Coronary artery (tissue), 2 donors: ENCODE data around the gene KIF5C.

ENCODE experiments used
- DNase-seq: peaks from one replicate; pipeline ENCODE4 v3.0.0-alpha.2; 2017; ENCODE audit warnings: low spot score
- H3K27ac ChIP-seq, 2 donors: fragments of 200-600 bp; sonication (generic); one replicate each; pipeline ENCODE4 v1.5.1; 2016 to 2019
- H3K4me3 ChIP-seq: fragments of 200-600 bp; sonication (generic); 2 replicates; pipeline ENCODE4 v1.5.1; 2016; ENCODE audit warnings: mild to moderate bottlenecking, moderate library complexity
- CTCF ChIP-seq: fragments of 200-600 bp; sonication (generic); IDR thresholded peaks from one replicate; pipeline ENCODE4 v1.5.1; 2019; ENCODE audit warnings: antibody characterized with exemption

KIF5C gene

GRCh38 chr2:148885988-148886387, 11.0 kb downstream of the KIF5C start:
- H3K4me3 ChIP-seq = no peak overlapping the region
- TF ChIP-seq CTCF = no peak
- H3K27ac ChIP-seq = no peak overlapping the region
- DNase-seq = no peak

- no peak overlapping the region for H3K27ac ChIP-seq
- TF ChIP-seq CTCF = no peak
- DNase-seq = no peak
- H3K4me3 ChIP-seq = peak overlapping the region; percentile 72
Observed at GRCh38 chr2:148887350-148888002, 12.4 kb downstream of the KIF5C start.

- peak overlapping the region; percentile 72 for H3K4me3 ChIP-seq
- no peak for DNase-seq
- no peak for TF ChIP-seq CTCF
- no peak overlapping the region for H3K27ac ChIP-seq
Observed at GRCh38 chr2:148888003-148888501, 13.0 kb downstream of the KIF5C start.

GRCh38 chr2:148888986-148889385, 14.0 kb downstream of the KIF5C start:
- DNase-seq = no peak
- TF ChIP-seq CTCF = no peak
- Histone ChIP-seq H3K27ac (no peak overlapping the region), H3K4me3 (no peak overlapping the region)

GRCh38 chr2:148893906-148894305, 18.9 kb downstream of the KIF5C start:
- no peak for TF ChIP-seq CTCF

GRCh38 chr2:148896136-148896535, 21.1 kb downstream of the KIF5C start:
- H3K27ac ChIP-seq = no peak overlapping the region
- DNase-seq = no peak
- no peak for TF ChIP-seq CTCF
- H3K4me3 ChIP-seq = no peak overlapping the region

More at GRCh38 chr2:148893906-148894305, 18.9 kb downstream of the KIF5C start:
- Histone ChIP-seq H3K4me3 (no peak overlapping the region), H3K27ac (no peak overlapping the region)
- DNase-seq = no peak

GRCh38 chr2:148899638-148900318, 24.8 kb downstream of the KIF5C start:
- H3K4me3 ChIP-seq = no peak overlapping the region
- no peak for TF ChIP-seq CTCF
- H3K27ac ChIP-seq = no peak overlapping the region
- no peak for DNase-seq
